H1 (cell line): ENCODE results near the gene ADAM23. TPM values are rescaled to one million over a fixed set of nuclear protein-coding genes. Genes with fewer than 3 reads are reported as not detected.

ENCODE experiments used
- CTCF ChIA-PET: fragments of 300-600 bp; sonication (Branson Sonifier 250); formaldehyde crosslinking; loops from one replicate; lab custom pipeline; 2021; ENCODE audit not compliant: partially characterized antibody; lab: Charles Lee
- POLR2A ChIA-PET: fragments of 300-600 bp; sonication (Branson Sonifier 250); formaldehyde crosslinking; loops from one replicate; lab custom pipeline; 2021; ENCODE audit warnings: inconsistent platforms; ENCODE audit not compliant: partially characterized antibody; lab: Charles Lee
- DNase-seq, 2 experiments: peaks; one replicate each; pipeline versions ENCODE4 v3.0.0 to v3.0.0-alpha.2; 2010 to 2022; ENCODE audit warnings: low spot score in 2 of 2, low read depth in 1 of 2, mixed read lengths in 1 of 2
- FAIRE-seq: peaks from 2 replicates; lab custom pipeline; 2011; peaks lifted over from hg19 to GRCh38; lab: Jason Lieb, UNC
- H2AFZ ChIP-seq: 2 replicates; pipeline ENCODE4 v1.8.1; 2012; ENCODE audit warnings: low read length, inconsistent platforms
- H2AK5ac ChIP-seq: 2 replicates; pipeline ENCODE4 v1.6.1; 2013; ENCODE audit warnings: low read depth, low read length
- H2BK120ac ChIP-seq: replicated peaks from 2 replicates; pipeline ENCODE3; 2013; ENCODE audit warnings: low read depth, low read length, inconsistent platforms
- H2BK12ac ChIP-seq: 2 replicates; pipeline ENCODE4 v1.6.1; 2013; ENCODE audit warnings: low read depth, low read length
- H2BK15ac ChIP-seq: 2 replicates; pipeline ENCODE4 v1.6.1; 2013; ENCODE audit warnings: low read length
- H2BK20ac ChIP-seq: 2 replicates; pipeline ENCODE4 v1.6.1; 2013; ENCODE audit warnings: low read length
- H2BK5ac ChIP-seq: 2 replicates; pipeline ENCODE4 v1.6.1; 2013; ENCODE audit warnings: low read depth, low read length
- H3K14ac ChIP-seq: 2 replicates; pipeline ENCODE4 v1.6.1; 2013; ENCODE audit warnings: inconsistent platforms; ENCODE audit not compliant: insufficient read length
- H3K18ac ChIP-seq: 2 replicates; pipeline ENCODE4 v1.6.1; 2013; ENCODE audit warnings: low read length; ENCODE audit errors: extremely low read depth
- H3K23ac ChIP-seq: 2 replicates; pipeline ENCODE4 v1.6.1; 2013; ENCODE audit warnings: inconsistent platforms; ENCODE audit not compliant: insufficient read length
- H3K23me2 ChIP-seq: 2 replicates; pipeline ENCODE4 v1.6.1; 2013; ENCODE audit warnings: low read depth, low read length
- H3K27ac ChIP-seq: 2 replicates; pipeline ENCODE4 v1.6.1; 2011; ENCODE audit warnings: low read depth, low read length, inconsistent platforms
- H3K27me3 ChIP-seq, 4 experiments: replicated peaks in 1 of 4; 1 replicate in 1 of 4; 2 replicates in 3 of 4; pipeline versions ENCODE4 v1.6.1 to v1.8.1; 2011 to 2013; ENCODE audit warnings: low read length in 3 of 4, mild to moderate bottlenecking in 3 of 4, inconsistent platforms in 2 of 4, mixed read lengths in 2 of 4, moderate library complexity in 1 of 4; ENCODE audit not compliant: control insufficient read depth in 3 of 4, insufficient read depth in 3 of 4; ENCODE audit errors: extremely low read depth in 1 of 4
- H3K36me3 ChIP-seq, 4 experiments: 2 replicates each; pipeline versions ENCODE4 v1.6.1 to v1.8.1; 2011 to 2013; ENCODE audit warnings: mild to moderate bottlenecking in 4 of 4, low read length in 3 of 4, moderate library complexity in 2 of 4, control low read depth in 1 of 4, inconsistent platforms in 1 of 4; ENCODE audit not compliant: insufficient read depth in 4 of 4, control insufficient read depth in 2 of 4
- H3K4ac ChIP-seq: replicated peaks from 2 replicates; pipeline ENCODE3; 2013; ENCODE audit warnings: low read length, low read depth, mixed read lengths, inconsistent platforms; ENCODE audit not compliant: insufficient read length
- H3K4me1 ChIP-seq, 4 experiments: replicated peaks in 1 of 4; 1 replicate in 1 of 4; 2 replicates in 3 of 4; pipeline versions ENCODE4 v1.6.1 to v1.8.1; 2011 to 2013; ENCODE audit warnings: low read length in 3 of 4, inconsistent platforms in 2 of 4, mixed read lengths in 1 of 4; ENCODE audit not compliant: insufficient read depth in 4 of 4, control insufficient read depth in 3 of 4
- H3K4me2 ChIP-seq, 2 experiments: 2 replicates each; pipeline versions ENCODE4 v1.6.1 to v1.8.1; 2011 to 2013; ENCODE audit warnings: low read depth in 2 of 2, low read length in 2 of 2, control low read depth in 1 of 2, inconsistent platforms in 1 of 2, mild to moderate bottlenecking in 1 of 2; ENCODE audit not compliant: insufficient read depth in 1 of 2
- H3K4me3 ChIP-seq, 4 experiments: fragments of 200-600, 300-600 bp in 1 of 4; sonication (generic), shearing (Covaris generic), sonication (Bioruptor Twin) in 1 of 4; 2 replicates each; pipeline versions ENCODE4 v1.5.1 to v1.8.1; 2011 to 2016; ENCODE audit warnings: low read length in 4 of 4, low read depth in 3 of 4, control low read depth in 2 of 4, inconsistent platforms in 2 of 4, mild to moderate bottlenecking in 2 of 4, mixed read lengths in 1 of 4, moderate library complexity in 1 of 4; ENCODE audit not compliant: insufficient read depth in 2 of 4; ENCODE audit errors: extremely low read depth in 1 of 4
- H3K56ac ChIP-seq: replicated peaks from 2 replicates; pipeline ENCODE3; 2013; ENCODE audit warnings: low read depth, mild to moderate bottlenecking, mixed read lengths, low read length, inconsistent platforms; ENCODE audit not compliant: insufficient read length
- H3K79me1 ChIP-seq: 2 replicates; pipeline ENCODE4 v1.6.1; 2013; ENCODE audit warnings: low read depth, low read length, control low read depth
- H3K79me2 ChIP-seq, 2 experiments: 2 replicates each; pipeline versions ENCODE4 v1.6.1 to v1.8.1; 2012 to 2013; ENCODE audit warnings: low read length in 2 of 2, mild to moderate bottlenecking in 2 of 2, inconsistent platforms in 1 of 2; ENCODE audit not compliant: insufficient read depth in 2 of 2, control insufficient read depth in 1 of 2
- H3K9ac ChIP-seq, 4 experiments: replicated peaks in 1 of 4; 1 replicate in 1 of 4; 2 replicates in 3 of 4; pipeline versions ENCODE4 v1.6.1 to v1.8.1; 2011 to 2013; ENCODE audit warnings: low read depth in 3 of 4, low read length in 3 of 4, control low read depth in 2 of 4, mild to moderate bottlenecking in 2 of 4, moderate library complexity in 2 of 4, inconsistent platforms in 1 of 4; ENCODE audit errors: extremely low read depth in 1 of 4
- H3K9me3 ChIP-seq, 2 experiments: 2 replicates each; pipeline versions ENCODE4 v1.6.1 to v1.8.1; 2012 to 2013; ENCODE audit warnings: mild to moderate bottlenecking in 2 of 2, moderate library complexity in 2 of 2, control low read depth in 1 of 2, inconsistent platforms in 1 of 2, low read depth in 1 of 2, low read length in 1 of 2, mixed read lengths in 1 of 2; ENCODE audit not compliant: insufficient read depth in 2 of 2
- H4K20me1 ChIP-seq, 2 experiments: replicated peaks in 1 of 2; 2 replicates each; pipeline versions ENCODE3 to v1.8.1; 2011 to 2013; ENCODE audit warnings: inconsistent platforms in 2 of 2, low read length in 2 of 2, mild to moderate bottlenecking in 1 of 2; ENCODE audit not compliant: insufficient read depth in 2 of 2, control insufficient read depth in 1 of 2
- H4K5ac ChIP-seq: 2 replicates; pipeline ENCODE4 v1.6.1; 2013; ENCODE audit warnings: low read length, low read depth, mixed read lengths, inconsistent platforms; ENCODE audit not compliant: insufficient read length
- H4K8ac ChIP-seq: 2 replicates; pipeline ENCODE4 v1.8.0; 2013; ENCODE audit warnings: mild to moderate bottlenecking, moderate library complexity, low read length, inconsistent platforms; ENCODE audit not compliant: insufficient read depth; ENCODE audit errors: extremely low read depth
- H4K91ac ChIP-seq: replicated peaks from 2 replicates; pipeline ENCODE3; 2013; ENCODE audit warnings: low read length, mixed read lengths, inconsistent platforms; ENCODE audit not compliant: insufficient read length
- CBX5 ChIP-seq: fragments of 300-800, 300-1000 bp; sonication (generic); IDR thresholded peaks from 2 replicates; pipeline ENCODE4 v1.7.1; 2016; ENCODE audit warnings: antibody characterized with exemption, low read length, low read depth
- RXRA ChIP-seq: IDR thresholded peaks from 2 replicates; pipeline ENCODE4 v1.6.1; 2011; ENCODE audit warnings: low read depth, mild to moderate bottlenecking, low read length, moderate library complexity; ENCODE audit not compliant: insufficient read depth
- SIRT6 ChIP-seq: IDR thresholded peaks from one replicate; pipeline ENCODE4 v1.7.1; 2012; ENCODE audit warnings: low read length, inconsistent platforms
- TBP ChIP-seq: IDR thresholded peaks from 2 replicates; pipeline ENCODE4 v1.6.1; 2011; ENCODE audit warnings: low read depth, low read length, improper control_type of control experiment
- TCF12 ChIP-seq: IDR thresholded peaks from 2 replicates; pipeline ENCODE4 v1.6.1; 2011; ENCODE audit warnings: low read depth, mild to moderate bottlenecking, low read length
- ZNF274 ChIP-seq: IDR thresholded peaks from 2 replicates; pipeline ENCODE4 v1.7.0; 2012; ENCODE audit warnings: low read length, borderline replicate concordance; ENCODE audit errors: extremely low read depth
- WGBS, 2 experiments: shearing (Covaris generic) in 1 of 2; methylation state at CpG; one replicate each; pipeline versions ENCODE4 v1.1.6 to v1.1.7; 2013 to 2015; ENCODE audit warnings: low lambda C conversion rate in 2 of 2, mixed read lengths in 2 of 2, inconsistent platforms in 1 of 2, low coverage in 1 of 2, missing lambda C conversion rate in 1 of 2; ENCODE audit not compliant: insufficient replicate concordance in 2 of 2, insufficient coverage in 1 of 2, insufficient read length in 1 of 2; ENCODE audit errors: extremely low coverage in 1 of 2, missing lambda C conversion rate in 1 of 2; 5-methylcytosine and 5-hydroxymethylcytosine counted together
- polyA plus RNA-seq, 7 experiments: library from polyadenylated mRNA; depleted of rRNA in 3 of 7; stranded (reverse) in 5 of 7; unstranded in 2 of 7; fragments of >200 nt in 5 of 7; fragments of 200-250 nt in 2 of 7; gene quantifications; 1 replicate in 5 of 7; 2 replicates in 1 of 7; 4 replicates in 1 of 7; pipeline versions ENCODE4 v1.2.1 to v1.2.3, GENCODE V29; 2011 to 2013; ENCODE audit warnings: missing spikeins in 2 of 7, mixed read lengths in 2 of 7
- total RNA-seq: library from RNA; stranded (reverse); fragmentation: NEBNext Ultra II Directional; extraction: Animal tissue kit (Norgen Biotek cat#: 25700); gene quantifications from 2 replicates; pipeline ENCODE4 v1.2.1, GENCODE V29; 2021
- TF ChIP-seq, protein P1 (sequence below): IDR thresholded peaks from 2 replicates; pipeline ENCODE4 v1.6.1; 2011; ENCODE audit warnings: low read length, improper control_type of control experiment

The ADAM23 gene
- total and polyA plus RNA-seq, 2 of the 8 experiments (the other 6 are each of a cell fraction or from before 2014, with no cell fraction given), result 9.9 to 20.8 TPM

DNA sequence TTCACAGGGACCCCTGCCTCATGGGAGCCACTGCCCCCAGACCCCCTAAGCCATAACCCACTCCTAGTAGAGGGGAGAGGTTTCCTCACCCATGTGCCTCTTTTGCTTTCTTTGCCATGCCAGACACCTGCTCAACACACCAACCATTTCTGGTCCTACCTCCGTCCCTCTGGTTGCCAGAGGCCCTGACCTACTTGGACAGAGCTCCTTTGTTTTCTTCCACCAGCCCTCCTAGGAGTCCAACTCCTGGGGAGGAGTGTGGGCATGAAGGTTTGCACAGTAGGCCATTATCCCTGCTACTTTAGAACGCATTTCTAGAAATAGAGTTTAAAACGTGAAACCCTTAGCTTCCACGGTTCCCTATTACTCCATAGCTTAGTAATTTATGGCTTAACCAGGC lies 122.3 kb downstream of the ADAM23 start:
- no peak overlapping the region for H2AK5ac ChIP-seq
- no peak overlapping the region for H3K18ac ChIP-seq
- H3K79me1 ChIP-seq, result no peaks in the 10 kb centered on the region
- whole genome bisulfite sequencing, 2 experiments, result 94% methylated on average over 4 of the region's 4 CpGs; no CpG with 5 or more reads in 1 of the 2 experiments
- H2BK15ac ChIP-seq, result no peak overlapping the region
- H3K27me3 ChIP-seq, result no peaks in the 10 kb centered on the region
- no peak overlapping the region for H3K14ac ChIP-seq
- TF ChIP-seq CBX5 (no peak), SIRT6 (no peak), TBP (no peak), RXRA (no peak), ZNF274 (no peak), TCF12 (no peak)
- TF ChIP-seq, protein P1, sequence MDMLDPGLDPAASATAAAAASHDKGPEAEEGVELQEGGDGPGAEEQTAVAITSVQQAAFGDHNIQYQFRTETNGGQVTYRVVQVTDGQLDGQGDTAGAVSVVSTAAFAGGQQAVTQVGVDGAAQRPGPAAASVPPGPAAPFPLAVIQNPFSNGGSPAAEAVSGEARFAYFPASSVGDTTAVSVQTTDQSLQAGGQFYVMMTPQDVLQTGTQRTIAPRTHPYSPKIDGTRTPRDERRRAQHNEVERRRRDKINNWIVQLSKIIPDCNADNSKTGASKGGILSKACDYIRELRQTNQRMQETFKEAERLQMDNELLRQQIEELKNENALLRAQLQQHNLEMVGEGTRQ, result no peak
- TF ChIP-seq, all 59 proteins: peak for 0
- Histone ChIP-seq H3K36me3 (no peaks in the 10 kb centered on the region), H3K4me3 (no peak overlapping the region), H3K23me2 (no peaks in the 10 kb centered on the region), H2BK120ac (no peak overlapping the region), H4K5ac (no peak overlapping the region), H2AFZ (no peak overlapping the region), H3K79me2 (no peaks in the 10 kb centered on the region), H3K9ac (no peak overlapping the region), H4K20me1 (no peaks in the 10 kb centered on the region), H2BK5ac (no peak overlapping the region), H2BK12ac (no peak overlapping the region), H4K8ac (no peak overlapping the region), H3K56ac (no peak overlapping the region), H3K9me3 (no peaks in the 10 kb centered on the region), H3K4me1 (no peaks in the 10 kb centered on the region), H3K23ac (no peak overlapping the region), H2BK20ac (no peak overlapping the region), H3K4ac (no peak overlapping the region), H3K27ac (no peak overlapping the region), H4K91ac (no peak overlapping the region), H3K4me2 (no peak overlapping the region)
- POLR2A ChIA-PET, result no interaction called here
- DNase-seq (no peak), FAIRE-seq (no peak)
- CTCF ChIA-PET, result interaction anchor here (1.2 to 2.0 kb wide), 2 partner anchors 9 to 54 kb away, joined by 3 to 8 read pairs; no protein-coding TSS in a partner anchor
